NOMO-1 treated with dmso at 0.1 percent for 144 hours (cell line): ENCODE measurements around the gene HDGFL3.
"Not testable (repeated sequence)": the region's sequence is repeated elsewhere in the genome, so short reads cannot be mapped to it uniquely, and the experiment has no call there.

ENCODE experiments used
- DNase-seq: peaks from one replicate; lab custom pipeline; 2025; ENCODE audit not compliant: unreplicated experiment; lab: John Stamatoyannopoulos, UW

HDGFL3 gene

DNA sequence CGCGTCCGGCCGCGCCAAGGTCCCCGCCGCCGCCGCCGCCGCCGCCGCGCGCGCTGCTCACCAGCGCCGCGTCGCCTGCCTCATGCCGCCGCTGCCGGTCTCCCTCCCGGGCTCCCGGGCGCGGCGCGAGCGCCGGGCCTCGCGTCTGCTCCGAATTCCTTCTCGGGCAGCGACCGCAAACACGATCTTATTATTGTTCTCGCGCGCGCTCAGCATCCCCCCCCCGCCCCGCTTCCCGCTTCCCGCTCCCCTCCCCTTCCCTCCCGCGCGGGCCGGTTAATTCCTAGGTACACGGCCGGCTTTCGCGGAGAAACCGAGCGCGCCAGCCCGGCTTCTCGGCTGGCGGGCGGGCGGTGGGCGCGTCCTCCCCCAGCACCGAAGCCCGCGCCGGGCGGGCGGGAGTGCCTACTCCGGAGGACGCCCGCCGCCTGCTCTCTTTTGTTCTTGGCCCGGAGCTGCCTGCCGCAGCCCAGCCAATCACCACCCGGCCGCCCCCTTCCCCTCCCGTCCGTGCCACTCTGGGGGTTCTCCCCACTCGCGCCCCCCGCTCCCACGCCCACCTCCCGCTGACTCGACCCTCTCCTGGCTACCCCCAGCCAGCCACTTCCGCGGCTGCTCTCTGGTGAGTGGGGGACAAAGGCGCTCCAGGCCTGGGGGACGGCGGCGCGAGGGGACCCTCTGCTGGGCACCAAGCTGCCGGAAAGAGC lies at the start of gene HDGFL3:
HDGFL3 (minus strand) TSS at position 164 of the 707 bp plus-strand sequence. CDS start 409 bp downstream, outside the sequence.
- DNase-seq: no peak

- no peak for DNase-seq
Measured at GRCh38 chr15:83250781-83251180, 43.2 kb upstream of the HDGFL3 start.

DNA sequence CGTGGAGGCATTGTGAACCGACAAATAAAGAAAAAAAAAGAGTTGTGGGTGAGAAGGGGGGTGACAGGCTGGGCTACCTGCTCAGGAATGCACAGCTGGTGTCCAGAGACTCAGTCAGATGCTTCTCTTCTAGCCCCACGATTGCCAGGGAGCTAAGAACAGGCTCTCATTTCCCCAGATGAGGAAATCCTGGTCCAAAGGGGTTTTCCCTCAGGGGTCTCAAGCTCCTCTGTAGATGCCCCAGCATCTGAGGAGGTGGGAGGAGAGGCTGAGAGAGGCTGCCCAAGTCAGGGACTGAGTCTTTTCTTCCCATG lies 41.4 kb upstream of the HDGFL3 start:
- DNase-seq: no peak

DNA sequence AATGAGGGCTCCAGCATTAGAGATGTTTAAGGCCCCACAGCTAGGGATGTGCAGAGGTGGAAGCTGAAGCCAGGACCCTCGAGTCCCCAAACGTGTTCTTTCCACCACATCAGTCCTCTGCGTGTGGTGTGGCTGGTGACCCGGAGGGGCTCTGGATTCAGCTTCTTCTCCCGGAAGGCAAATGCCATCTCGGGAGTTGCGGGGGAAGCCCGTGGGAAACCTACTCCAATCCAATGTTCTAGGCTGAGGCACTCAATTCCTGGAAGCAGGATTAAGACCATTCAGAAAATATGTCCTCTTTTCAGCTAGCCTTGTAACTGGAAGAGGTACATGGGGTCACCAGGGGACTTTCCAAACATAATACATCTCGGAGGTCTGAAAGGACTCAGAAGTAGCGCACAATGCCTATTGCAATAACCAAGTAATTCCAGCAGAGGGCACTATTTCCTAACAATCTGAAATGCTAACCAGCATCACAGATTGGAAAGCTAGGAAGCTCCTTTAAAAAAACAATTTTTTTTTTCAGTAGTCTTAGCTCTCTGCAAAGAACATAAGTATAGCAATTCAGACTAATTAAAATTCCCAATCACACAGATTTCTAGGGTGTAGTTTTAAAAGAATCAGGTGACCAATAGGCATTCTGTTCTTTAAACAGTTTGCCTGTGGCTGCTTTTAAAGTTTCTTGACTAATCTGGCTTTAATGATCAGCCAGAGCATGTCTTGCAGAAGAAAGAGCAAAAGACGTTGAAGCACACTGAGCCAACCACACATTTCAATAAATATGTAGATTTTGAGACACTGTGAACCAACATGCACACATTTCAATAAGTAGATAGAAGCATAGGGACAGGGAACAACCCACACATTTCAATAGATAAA lies 40.8 kb upstream of the HDGFL3 start:
- no peak for DNase-seq

DNA sequence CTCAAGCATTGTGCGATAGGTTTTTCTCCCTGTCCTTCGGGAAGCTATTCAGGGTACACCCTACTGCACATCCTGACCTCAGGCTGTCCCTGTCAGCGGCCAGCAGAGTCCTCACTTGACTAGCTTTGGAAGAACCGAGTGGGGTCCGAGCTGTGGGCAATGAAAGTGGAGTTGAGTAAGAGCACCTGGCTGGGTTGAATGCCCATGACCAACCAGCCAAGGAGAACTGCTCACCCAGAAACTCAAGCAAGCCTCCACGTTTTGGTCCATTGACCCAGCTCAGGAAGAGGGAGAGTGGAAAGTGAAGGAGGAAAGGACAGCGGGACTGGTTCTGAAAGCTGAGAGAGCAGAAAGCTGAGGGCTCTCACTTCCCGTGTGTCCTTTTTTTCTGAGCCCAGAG lies 36.0 kb upstream of the HDGFL3 start:
- DNase-seq: no peak

DNA sequence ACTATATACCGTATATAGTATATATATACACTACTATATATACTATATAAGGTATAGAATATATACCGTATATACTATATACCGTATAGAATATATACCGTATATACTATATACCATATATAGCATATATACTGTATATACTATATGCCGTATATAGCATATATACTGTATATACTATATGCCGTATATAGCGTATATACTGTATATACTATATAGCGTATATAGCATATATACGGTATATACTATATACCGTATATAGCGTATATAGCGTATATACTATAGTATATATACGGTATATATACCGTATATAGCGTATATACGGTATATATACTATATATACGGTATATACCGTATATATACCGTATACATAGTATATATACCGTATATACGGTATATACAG lies 22.6 kb upstream of the HDGFL3 start:
- no peak for DNase-seq

GRCh38 chr15:83225449-83225848 lies 17.8 kb upstream of the HDGFL3 start:
- no peak for DNase-seq

- DNase-seq: not testable (repeated sequence)
Measured at GRCh38 chr15:83221781-83222180, 14.2 kb upstream of the HDGFL3 start.

DNA sequence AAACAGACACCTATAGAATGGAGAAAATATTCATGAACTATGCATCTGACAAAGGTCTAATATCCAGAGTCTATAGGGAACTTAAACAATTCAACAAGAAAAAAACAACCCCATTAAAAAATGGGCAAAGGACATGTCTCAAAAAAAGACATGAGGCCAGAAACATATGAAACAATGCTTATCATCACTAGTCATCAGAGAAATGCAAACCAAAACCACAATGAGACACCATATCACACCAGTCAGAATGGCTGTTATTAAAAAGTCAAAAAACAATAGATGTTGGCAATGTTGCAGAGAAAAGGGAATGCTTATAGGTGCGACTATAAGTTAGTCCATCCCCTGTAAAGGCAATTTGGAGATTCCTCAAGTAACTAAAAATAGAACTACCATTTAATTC lies 11.4 kb upstream of the HDGFL3 start:
- DNase-seq: no peak

- DNase-seq: no peak
Measured at GRCh38 chr15:83215306-83215705, 7.7 kb upstream of the HDGFL3 start.

DNA sequence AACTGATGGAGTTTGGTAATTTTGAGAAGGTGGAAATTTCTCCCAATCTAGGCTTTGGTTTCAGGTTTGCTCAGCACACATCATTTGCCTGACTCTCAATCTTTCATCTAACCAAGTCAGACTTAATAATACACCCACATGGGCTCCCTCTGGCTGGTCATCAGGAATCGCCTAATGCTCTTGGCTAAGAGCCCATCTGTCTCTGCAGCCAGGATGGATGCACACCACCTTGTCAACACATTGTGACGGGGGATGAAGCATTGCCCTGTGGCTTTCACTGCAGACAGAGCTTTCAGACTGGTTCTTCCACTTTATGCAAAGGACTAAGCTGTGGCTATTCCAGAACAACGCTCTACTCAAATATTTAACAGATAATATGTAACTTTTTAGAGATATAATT lies 3.0 kb upstream of the HDGFL3 start:
- DNase-seq: no peak

DNA sequence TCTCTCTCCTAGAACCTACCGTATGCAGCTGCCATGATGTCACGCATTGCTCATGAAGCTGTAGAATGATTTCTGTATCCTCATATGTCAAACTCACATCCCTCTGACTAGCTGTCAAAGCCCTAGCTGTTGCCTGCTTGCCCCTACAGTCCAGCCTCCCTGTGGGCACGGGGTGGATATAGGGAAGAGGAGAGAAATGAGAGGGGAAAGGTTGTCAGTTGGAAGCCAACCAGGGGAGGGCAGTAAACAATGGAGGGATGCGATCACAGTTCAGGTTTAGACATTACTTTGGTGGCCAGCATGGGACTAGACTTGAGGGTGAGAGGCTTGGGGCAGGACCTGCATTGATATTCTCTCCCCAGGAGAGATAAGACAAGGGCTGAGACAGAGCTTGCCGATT lies 1.7 kb upstream of the HDGFL3 start:
- no peak for DNase-seq

GRCh38 chr15:83208367-83208661 lies 691 bp upstream of the HDGFL3 start:
- DNase-seq: no peak

DNA sequence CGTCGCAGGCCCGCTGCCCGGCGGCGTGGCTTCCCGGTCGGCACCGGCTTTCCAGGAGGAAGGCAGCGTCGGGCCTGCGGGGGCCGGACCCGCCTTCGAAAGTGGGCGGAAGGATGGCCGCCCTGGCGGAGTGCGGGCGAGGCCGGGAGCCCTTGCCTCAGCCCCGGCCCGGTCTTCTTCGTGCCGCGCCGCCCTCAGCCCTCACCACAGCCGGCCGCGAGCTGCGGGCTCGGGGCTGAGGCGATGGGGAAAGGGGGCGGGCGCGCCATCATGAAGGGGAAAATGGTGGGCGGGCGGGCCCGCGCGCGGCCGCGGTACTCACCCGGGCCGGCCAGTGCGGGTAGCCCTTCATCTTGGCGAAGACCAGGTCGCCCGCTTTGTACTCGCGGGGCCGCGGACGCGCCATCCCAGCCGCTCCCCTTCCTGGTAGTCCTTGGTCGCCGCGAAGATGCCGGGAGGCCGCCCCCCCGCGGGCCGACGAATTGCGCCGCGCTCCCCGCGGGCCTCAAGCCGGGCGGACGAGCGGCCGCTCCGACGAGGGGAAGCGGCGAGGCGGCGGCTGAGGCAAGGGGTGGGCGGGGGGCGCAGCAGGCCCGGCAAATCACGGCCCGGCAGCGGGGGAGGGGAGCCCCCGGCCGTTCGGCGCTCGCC lies 489 bp downstream of the HDGFL3 start:
- DNase-seq: no peak

DNA sequence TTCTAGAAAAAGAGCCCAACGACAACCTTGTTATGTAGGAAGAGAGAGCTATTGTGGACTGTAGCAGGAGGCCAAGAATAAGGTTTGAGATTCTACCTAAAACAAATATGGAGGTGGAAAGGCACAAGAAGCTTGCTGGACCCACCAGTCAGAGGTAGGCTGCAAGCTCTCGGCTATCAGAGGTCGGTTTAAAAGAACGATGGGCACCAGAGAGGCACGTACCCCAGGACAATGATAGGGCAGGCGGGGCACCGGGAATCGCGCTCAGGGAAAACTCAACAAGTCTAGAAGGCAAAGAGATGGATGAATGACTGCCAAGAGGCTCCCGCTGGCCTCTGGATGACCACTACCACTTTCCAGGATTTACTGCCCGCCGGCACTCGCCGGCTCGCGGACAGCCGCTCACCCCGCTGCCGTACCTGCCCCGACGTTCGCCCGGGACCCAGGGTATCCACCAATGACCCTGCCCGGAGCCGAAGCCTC lies 1.1 kb downstream of the HDGFL3 start:
- no peak for DNase-seq

DNA sequence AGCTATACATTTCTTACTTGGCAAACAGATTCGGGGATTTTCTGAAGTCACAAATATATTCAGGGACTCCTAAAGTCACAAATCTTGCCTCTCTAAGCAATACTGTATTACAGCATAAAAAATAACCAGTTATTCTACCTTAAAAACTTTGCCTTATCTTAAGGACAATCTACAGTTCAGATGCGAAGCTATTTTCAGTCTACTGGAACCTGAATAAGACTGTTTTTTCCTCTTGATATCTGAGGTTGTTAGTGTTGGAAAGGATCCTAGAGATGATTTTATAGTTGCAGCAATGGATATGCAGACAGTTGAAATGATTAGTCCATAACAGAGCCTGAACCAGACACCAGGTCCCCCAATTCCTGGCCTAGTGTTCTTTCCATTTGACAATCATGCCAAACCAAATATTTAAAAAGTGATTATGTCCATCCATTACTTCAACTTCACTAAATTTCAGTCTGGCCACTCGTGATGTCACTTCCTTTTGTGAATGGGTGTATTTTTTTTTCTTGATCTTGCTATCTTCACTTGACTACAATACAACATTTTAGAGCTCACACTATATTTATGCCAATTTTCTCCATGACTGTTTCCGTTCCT lies 1.8 kb downstream of the HDGFL3 start:
- DNase-seq: no peak

DNA sequence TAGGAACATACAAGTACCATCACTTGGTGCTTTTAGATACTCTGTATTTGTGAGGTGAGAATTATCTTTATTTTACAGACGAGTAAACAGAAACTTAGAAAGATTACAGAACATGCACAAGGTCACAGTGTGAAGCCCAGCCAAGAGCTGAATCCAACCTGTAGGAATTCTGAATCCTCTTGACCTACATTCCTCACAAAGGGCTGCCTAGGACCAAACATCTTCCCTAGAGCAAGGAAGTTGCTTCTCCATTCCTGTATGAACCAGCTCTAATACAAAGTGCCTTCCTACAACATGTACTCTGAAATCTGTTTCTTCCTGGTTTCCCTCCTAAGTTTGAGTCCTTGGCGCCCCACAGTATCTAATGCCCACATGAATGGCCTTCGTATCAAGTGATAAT lies 2.9 kb downstream of the HDGFL3 start:
- no peak for DNase-seq

DNA sequence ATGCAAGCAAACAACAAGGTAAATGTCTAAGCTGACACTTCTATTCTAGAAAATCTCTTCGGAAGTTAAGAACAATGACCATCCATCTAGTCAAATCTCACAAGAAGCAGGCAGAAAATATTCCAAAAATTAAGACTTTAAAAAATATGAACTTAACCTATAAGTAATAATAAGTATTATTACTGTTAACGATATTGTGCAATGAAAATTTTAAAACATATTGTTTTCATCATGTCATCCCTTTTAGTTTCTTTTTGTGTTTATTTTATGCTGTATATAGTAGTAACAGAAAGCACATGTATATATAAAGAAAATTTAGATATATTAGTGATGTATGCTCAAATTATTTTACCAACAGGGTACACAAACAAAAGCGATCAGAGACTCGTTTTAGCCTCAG lies 4.1 kb downstream of the HDGFL3 start:
- no peak for DNase-seq

GRCh38 chr15:83200589-83200988 lies 7.0 kb downstream of the HDGFL3 start:
- DNase-seq: no peak

DNA sequence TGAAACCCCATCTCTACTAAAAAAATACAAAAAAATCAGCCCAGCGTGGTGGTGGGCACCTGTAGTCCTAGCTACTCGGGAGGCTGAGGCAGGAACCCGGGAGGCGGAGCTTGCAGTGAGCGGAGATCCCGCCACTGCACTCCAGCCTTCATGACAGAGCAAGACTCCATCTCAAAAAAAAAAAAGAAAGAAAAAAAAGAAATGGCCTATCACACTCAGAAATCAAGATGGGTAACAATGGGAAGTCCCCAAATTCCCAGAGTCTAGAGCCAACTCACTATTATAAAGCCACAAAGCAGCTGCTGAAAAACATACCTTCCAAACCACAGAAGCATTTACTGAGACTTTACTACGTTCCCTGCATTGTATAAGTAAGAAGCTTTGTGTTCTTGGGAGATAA lies 7.5 kb downstream of the HDGFL3 start:
- no peak for DNase-seq

- no peak for DNase-seq
Measured at GRCh38 chr15:83199288-83199687, 8.3 kb downstream of the HDGFL3 start.

- no peak for DNase-seq
Measured at GRCh38 chr15:83198476-83198875, 9.1 kb downstream of the HDGFL3 start.
